ENCODE data around the gene SHOC2.
A peak's percentile ranks its signal among the peaks of the same experiment; 100 is the strongest.

Gene SHOC2
- total RNA-seq, result 68.7 to 116 (median 88.5) reads per million in 9 experiments

DNA sequence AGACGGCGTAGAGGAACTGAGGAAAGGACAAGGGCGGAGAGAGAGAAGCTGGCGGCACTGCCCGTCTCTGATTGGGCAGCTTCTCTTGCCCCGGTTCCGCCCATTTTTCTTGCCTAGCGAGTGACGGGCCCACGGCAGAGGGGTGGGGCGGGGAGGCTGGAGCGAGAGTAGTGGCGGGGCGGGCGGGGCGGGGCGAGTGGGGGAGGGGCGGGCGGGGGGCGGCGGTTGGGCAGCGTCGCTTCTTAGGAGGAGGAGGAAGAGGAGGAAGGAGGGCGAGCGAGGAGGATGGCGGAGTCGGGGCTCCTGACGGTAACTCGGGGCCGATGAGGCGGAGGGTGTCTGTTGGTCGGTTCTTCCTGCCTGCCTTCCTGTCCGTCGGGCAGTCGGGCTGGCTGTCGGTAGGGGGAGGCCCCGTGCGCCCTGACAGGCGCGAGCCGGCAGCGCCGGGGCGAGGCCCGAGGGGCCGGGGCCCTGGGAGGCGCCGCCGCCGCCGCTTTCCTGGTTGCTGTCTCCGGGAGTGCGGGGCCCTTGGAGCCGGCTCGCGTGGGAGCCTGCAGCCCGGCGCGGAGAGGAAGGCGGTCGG, at the start of gene SHOC2:
Gene SHOC2, plus strand, starts transcription at position 256 of the 583 bp plus-strand sequence. CDS start 44,755 bp downstream, outside the sequence.
- peak; percentile 51 for ATAC-seq (replicated peaks)
- Mint-ChIP-seq H3K4me3 (peak within 1 kb of the TSS; percentile 86 to 99), H3K36me3 (ENCODE audit: insufficient read depth) (peaks cover 36% of the 10 kb centered on the region), H3K27ac (peak within 1 kb of the TSS; percentile 99 to 100), H3K9me3 (no peaks in the 10 kb centered on the region), H3K27me3 (no peaks in the 10 kb centered on the region), H3K4me1 (ENCODE audit: low read depth in 2 of 2) (peaks cover 30 to 47% of the 10 kb centered on the region in 2 donors)
- peak; percentile 94 to 98 (median 96) for DNase-seq

DNA sequence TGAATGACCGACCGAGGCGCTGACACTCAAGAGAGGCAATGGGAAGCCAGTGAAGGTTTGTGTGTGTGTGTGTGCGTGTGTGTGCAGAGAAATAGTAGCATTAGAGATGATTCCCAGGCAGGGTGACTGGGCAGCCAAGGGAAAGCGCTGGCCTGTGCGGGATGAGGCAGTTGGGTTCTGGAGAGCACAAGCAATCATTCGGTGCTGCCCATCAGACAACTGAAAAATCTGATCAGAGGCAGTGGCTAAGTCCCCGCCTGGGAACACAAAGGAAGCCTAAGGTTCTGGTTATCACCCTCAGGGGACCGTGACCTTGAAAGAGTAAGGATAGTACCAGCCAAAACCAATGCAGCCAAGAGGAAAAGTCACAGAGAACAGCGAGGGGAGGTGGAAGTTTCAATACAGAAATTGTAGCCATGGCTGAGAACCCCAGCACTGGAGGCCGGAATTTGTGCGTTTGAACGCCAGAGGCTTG, 48.5 kb upstream of the SHOC2 start:
- peaks cover 57 to 63% of the 10 kb centered on the region in 2 donors for H3K4me1 Mint-ChIP-seq (ENCODE audit: low read depth in 2 of 2)
- peak overlapping the region; percentile 87 to 99 for H3K27ac Mint-ChIP-seq
- ATAC-seq (replicated peaks) (no peak), DNase-seq (no peak)
- H3K36me3 Mint-ChIP-seq (ENCODE audit: insufficient read depth), result peaks cover 56% of the 10 kb centered on the region
- no peaks in the 10 kb centered on the region for H3K27me3 Mint-ChIP-seq
- no peaks in the 10 kb centered on the region for H3K9me3 Mint-ChIP-seq
- H3K4me3 Mint-ChIP-seq, result peak overlapping the region; percentile 86 to 87

DNA sequence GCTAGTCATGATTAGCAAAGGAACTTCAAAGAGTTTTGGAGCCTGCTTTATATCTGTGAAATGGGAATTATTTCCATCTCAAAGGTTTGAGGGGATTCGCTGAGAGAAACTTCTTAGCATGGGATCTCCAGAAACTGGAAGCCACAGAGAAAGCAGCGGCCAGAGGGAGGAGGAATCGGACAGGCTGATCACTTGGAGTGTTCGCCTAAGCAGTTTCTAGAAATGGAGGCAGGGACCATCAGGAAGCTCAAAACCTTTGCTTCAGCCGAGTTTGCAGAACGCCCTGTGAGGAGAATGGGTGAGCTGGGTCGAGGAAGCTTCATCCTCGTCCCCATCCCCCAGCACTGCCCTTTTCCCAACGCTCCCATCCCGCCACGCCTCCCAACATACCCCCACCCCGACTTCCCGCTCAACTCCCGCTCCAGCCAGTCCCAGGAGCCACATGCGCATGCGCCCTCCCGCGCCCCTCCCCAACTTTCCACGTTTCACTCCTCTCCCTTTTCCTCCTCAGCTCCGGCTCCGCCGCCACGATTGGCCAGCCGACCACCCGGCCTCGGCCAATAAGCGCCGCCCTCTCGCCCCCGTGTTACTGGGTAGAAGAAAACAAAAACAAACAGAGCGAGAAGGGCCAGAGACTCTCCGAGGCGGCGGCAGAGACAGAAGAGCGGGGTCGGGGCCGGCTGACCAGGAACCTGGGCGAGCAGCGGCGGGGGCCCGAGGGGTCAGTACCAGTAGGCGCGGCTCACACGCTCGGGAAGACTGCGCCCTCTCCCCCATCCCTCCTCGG, 47.9 kb upstream of the SHOC2 start, which contains the start of gene PDCD4:
Gene PDCD4, plus strand, starts transcription at position 631 of the 787 bp plus-strand sequence. CDS start 4,100 bp downstream, outside the sequence.
- H3K4me1 Mint-ChIP-seq (ENCODE audit: low read depth in 2 of 2), result peaks cover 53 to 61% of the 10 kb centered on the region in 2 donors
- H3K27ac Mint-ChIP-seq, result peak within 1 kb of the TSS; percentile 87 to 99
- H3K4me3 Mint-ChIP-seq, result peak within 1 kb of the TSS; percentile 86 to 87
- no peaks in the 10 kb centered on the region for H3K27me3 Mint-ChIP-seq
- H3K9me3 Mint-ChIP-seq, result no peaks in the 10 kb centered on the region
- peaks cover 62% of the 10 kb centered on the region for H3K36me3 Mint-ChIP-seq (ENCODE audit: insufficient read depth)
- ATAC-seq (replicated peaks) (peak; percentile 71), DNase-seq (peak; percentile 88 to 92 (median 90))

DNA sequence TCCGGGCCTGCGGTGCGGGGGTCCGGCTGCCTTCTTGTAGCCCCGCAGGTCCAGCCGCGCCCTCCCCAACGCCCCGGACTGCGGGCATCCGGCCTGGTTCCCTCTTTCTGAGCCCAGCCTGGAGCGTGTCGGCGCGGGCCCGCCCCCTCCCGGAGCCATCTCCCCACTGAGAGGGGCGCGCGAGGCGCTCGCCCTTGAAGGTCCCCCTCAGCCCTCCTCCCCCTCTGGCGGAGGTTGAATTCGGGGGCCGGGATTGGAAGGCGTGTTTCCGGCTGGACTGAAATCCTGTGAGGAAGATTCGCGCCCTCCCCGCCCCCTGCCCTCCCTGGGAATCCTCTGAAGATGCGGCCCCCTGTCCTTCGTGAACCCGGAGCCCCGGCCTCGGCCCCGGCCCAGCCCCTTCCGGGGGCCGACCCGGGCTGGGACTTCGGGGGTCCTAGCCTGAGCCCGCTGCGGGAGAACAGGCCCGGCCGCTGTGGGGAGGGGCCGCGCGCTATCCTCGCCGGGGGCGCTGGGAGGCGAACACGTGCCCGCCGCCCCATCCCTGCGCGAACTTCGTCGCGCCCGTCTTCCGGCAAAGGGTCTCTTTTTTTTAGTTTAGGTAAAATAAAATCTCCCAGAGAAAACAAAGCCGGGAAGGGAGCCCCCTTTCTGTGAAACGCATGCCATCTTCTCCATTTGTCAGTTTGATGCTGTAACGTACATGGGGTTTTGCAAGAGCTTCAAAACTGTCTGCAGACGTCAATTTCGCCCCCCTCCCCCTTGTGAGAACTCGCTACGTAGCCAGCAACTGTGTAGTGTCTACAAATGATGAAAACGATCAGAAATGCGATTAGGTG, 47.0 kb upstream of the SHOC2 start:
- peaks cover 48 to 57% of the 10 kb centered on the region in 2 donors for H3K4me1 Mint-ChIP-seq (ENCODE audit: low read depth in 2 of 2)
- H3K27ac Mint-ChIP-seq, result peak overlapping the region; percentile 87 to 99
- peak; percentile 77 to 87 (median 83) for DNase-seq
- peaks cover 68% of the 10 kb centered on the region for H3K36me3 Mint-ChIP-seq (ENCODE audit: insufficient read depth)
- ATAC-seq (replicated peaks), result peak; percentile 70
- no peaks in the 10 kb centered on the region for H3K9me3 Mint-ChIP-seq
- H3K4me3 Mint-ChIP-seq, result peak overlapping the region; percentile 86 to 87
- no peaks in the 10 kb centered on the region for H3K27me3 Mint-ChIP-seq

DNA sequence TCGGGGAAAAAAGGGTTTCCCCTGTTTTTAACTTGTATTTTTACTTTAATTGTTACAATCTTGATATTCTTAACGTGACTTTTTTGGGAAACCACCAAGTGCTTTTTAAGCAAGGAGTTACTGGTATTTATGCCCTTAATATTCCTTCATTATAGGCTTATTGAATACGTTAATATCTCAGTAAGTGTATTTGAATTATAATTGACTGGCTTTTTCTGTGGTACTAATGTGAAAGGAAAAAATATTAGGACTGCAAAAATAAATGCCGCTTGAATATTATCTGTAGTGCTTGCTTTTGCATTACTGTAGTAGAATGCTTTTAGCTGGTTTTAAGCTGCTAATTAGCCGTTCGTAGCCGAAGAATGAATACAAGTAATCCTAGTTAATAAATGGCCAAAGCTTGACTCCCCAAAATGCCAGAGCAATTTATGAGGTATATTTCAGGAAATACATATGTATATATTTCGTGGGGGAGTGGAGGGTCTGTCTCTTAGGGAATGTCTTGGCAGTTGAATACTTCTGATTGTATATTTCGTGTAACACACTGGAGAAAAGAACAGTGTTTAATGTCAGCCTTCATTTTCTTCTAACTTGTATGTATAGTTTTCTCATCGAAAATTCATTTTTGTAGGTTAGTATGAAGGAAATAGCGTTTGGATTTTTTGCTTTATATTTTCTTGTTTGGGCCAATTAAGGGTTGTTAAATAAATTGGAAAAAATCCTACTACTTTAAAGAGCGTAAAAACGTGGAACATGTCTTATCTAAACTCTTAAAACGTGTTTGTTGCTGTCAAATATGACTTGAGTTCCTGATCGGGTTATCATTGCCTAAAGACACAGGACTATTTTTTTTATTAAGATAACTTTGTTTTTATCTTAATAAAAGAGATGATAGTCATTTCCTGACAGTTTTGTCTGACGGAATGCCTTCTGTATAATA, 46.1 kb upstream of the SHOC2 start:
- Mint-ChIP-seq H3K27ac (peak overlapping the region; percentile 87 to 99), H3K4me3 (peak overlapping the region; percentile 86 to 87), H3K9me3 (no peaks in the 10 kb centered on the region), H3K4me1 (ENCODE audit: low read depth in 2 of 2) (peaks cover 46 to 57% of the 10 kb centered on the region in 2 donors), H3K27me3 (no peaks in the 10 kb centered on the region), H3K36me3 (ENCODE audit: insufficient read depth) (peaks cover 77% of the 10 kb centered on the region)
- no peak for DNase-seq
- no peak for ATAC-seq (replicated peaks)

DNA sequence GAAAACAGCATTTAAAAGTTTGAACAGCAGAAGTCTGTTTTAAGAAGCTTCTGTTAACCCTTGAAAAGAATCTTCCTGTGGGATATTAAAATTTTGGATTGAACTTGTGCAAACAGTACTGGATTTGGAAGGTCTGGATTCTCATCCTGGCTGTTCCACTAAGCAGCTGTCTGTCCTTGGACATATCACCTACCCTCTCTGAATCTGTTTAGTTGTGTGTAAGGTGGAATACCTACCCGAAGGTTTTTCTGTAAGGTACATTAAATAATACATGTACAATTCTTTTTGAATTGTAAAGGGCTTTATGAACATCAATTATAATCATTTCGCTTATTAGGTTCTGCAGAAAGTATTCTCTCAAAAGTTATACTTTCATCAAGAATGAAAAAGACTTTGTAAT, 45.5 kb upstream of the SHOC2 start:
- DNase-seq, result no peak
- no peaks in the 10 kb centered on the region for H3K9me3 Mint-ChIP-seq
- peak overlapping the region; percentile 86 to 87 for H3K4me3 Mint-ChIP-seq
- H3K27me3 Mint-ChIP-seq, result no peaks in the 10 kb centered on the region
- peak overlapping the region; percentile 87 to 99 for H3K27ac Mint-ChIP-seq
- no peak for ATAC-seq (replicated peaks)
- H3K4me1 Mint-ChIP-seq (ENCODE audit: low read depth in 2 of 2), result peaks cover 45 to 55% of the 10 kb centered on the region in 2 donors
- peaks cover 76% of the 10 kb centered on the region for H3K36me3 Mint-ChIP-seq (ENCODE audit: insufficient read depth)

DNA sequence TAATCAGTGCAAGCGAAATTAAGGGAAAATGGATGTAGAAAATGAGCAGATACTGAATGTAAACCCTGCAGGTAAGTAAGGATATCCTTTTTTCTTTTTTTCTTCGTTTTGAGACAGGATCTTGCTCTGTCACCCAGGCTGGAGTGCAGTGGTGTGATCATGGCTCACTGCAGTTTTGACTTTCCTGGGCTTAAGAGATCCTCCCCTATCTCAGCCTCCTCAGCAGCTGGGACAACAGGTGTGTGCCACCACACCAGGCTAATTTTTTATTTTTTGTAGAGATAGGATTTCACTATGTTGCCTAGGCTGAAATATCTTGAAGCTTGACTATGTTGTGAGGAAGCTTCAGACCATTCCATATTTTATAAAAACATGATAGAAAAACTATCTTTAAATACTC, 43.4 kb upstream of the SHOC2 start:
- peaks cover 83% of the 10 kb centered on the region for H3K36me3 Mint-ChIP-seq (ENCODE audit: insufficient read depth)
- peak overlapping the region; percentile 76 to 79 for H3K27ac Mint-ChIP-seq
- ATAC-seq (replicated peaks), result no peak
- H3K4me3 Mint-ChIP-seq, result peak overlapping the region; percentile 64 to 87
- H3K4me1 Mint-ChIP-seq (ENCODE audit: low read depth in 2 of 2), result peaks cover 35 to 50% of the 10 kb centered on the region in 2 donors
- no peak for DNase-seq
- no peaks in the 10 kb centered on the region for H3K27me3 Mint-ChIP-seq
- H3K9me3 Mint-ChIP-seq, result no peaks in the 10 kb centered on the region

DNA sequence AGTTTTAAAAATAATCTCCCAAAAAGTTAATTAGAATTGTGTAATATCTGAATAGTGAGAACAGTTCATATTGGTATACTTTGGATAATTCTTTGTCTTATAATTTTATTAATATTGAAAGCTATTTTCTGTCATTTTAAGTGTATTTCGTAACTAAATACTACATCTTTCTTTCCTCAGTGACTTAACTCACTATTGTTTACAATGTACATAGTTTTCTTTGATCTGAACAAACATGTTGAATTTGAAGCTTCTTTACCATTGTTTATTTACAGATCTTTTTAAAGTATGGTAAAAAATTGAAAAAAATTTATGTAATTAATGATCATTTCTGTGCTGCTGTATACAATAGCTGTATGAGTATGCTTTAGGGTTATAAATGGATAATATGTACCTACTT, 42.6 kb upstream of the SHOC2 start:
- Mint-ChIP-seq H3K9me3 (no peaks in the 10 kb centered on the region), H3K27me3 (no peaks in the 10 kb centered on the region), H3K36me3 (ENCODE audit: insufficient read depth) (peaks cover 83% of the 10 kb centered on the region), H3K27ac (no peak overlapping the region), H3K4me1 (ENCODE audit: low read depth in 2 of 2) (peaks cover 35 to 52% of the 10 kb centered on the region in 2 donors), H3K4me3 (peak overlapping the region in 1 of 2 donors; percentile 34)
- ATAC-seq (replicated peaks) (no peak), DNase-seq (no peak)

DNA sequence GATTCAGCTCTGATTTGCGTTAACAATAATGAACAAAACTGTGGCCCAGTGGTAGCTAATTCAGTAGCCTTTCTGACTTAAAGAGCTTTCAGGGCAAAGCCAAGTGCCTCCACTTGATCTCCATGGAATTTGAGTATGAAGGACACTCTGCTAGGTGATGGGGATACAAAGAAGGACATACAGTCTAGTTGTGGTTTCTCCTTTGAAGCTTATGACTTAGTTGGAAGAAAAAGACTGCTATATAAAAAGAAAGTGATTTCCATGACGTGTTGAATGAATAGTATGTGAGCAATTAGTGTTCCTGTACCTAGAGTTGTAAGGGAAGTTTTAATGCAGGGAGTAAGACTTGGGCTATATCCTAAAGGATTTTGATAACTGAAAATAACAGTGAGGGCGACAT, 39.4 kb upstream of the SHOC2 start:
- Mint-ChIP-seq H3K27ac (peak overlapping the region; percentile 46 to 56), H3K9me3 (no peaks in the 10 kb centered on the region), H3K4me3 (peak overlapping the region in 1 of 2 donors; percentile 34), H3K36me3 (ENCODE audit: insufficient read depth) (peaks cover 85% of the 10 kb centered on the region), H3K27me3 (no peaks in the 10 kb centered on the region), H3K4me1 (ENCODE audit: low read depth in 2 of 2) (peaks cover 49 to 72% of the 10 kb centered on the region in 2 donors)
- no peak for DNase-seq
- ATAC-seq (replicated peaks), result no peak

DNA sequence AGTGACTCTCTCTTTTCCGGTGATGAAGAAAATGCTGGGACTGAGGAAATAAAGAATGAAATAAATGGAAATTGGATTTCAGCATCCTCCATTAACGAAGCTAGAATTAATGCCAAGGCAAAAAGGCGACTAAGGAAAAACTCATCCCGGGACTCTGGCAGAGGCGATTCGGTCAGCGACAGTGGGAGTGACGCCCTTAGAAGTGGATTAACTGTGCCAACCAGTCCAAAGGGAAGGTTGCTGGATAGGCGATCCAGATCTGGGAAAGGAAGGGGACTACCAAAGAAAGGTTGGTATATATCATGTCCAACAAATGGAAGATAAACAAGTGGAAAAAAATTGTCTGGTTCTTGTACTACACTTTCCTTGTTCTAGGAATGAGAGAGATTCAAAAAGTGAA, 38.2 kb upstream of the SHOC2 start:
- Mint-ChIP-seq H3K27me3 (no peaks in the 10 kb centered on the region), H3K9me3 (no peaks in the 10 kb centered on the region), H3K4me1 (ENCODE audit: low read depth in 2 of 2) (peaks cover 45 to 69% of the 10 kb centered on the region in 2 donors), H3K36me3 (ENCODE audit: insufficient read depth) (peaks cover 86% of the 10 kb centered on the region), H3K27ac (peak overlapping the region; percentile 46 to 57), H3K4me3 (peak overlapping the region; percentile 67 to 68)
- DNase-seq (no peak), ATAC-seq (replicated peaks) (no peak)

DNA sequence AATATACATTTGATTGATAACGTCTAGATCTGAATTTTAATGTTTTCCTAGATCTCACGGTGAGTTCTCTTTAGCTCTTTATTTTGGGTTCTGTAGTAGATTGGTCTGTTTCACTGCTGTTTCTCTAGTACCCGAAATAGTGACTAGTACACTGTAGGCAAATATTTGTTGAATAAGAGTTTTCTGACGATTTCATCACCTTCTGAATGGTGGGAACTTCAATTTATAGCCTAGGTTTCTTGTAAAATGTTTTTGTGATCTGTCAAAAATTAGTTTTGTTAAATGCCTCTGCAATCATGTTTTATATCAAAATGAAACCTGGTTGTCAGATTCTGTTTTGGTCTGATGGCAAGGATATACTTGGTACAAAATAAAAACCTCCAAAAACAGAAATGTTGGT, 37.5 kb upstream of the SHOC2 start:
- DNase-seq (no peak), ATAC-seq (replicated peaks) (no peak)
- H3K27ac Mint-ChIP-seq, result peak overlapping the region; percentile 51 to 57
- no peaks in the 10 kb centered on the region for H3K27me3 Mint-ChIP-seq
- peaks cover 86% of the 10 kb centered on the region for H3K36me3 Mint-ChIP-seq (ENCODE audit: insufficient read depth)
- H3K9me3 Mint-ChIP-seq, result no peaks in the 10 kb centered on the region
- peaks cover 46 to 71% of the 10 kb centered on the region in 2 donors for H3K4me1 Mint-ChIP-seq (ENCODE audit: low read depth in 2 of 2)
- peak overlapping the region; percentile 59 to 67 for H3K4me3 Mint-ChIP-seq

DNA sequence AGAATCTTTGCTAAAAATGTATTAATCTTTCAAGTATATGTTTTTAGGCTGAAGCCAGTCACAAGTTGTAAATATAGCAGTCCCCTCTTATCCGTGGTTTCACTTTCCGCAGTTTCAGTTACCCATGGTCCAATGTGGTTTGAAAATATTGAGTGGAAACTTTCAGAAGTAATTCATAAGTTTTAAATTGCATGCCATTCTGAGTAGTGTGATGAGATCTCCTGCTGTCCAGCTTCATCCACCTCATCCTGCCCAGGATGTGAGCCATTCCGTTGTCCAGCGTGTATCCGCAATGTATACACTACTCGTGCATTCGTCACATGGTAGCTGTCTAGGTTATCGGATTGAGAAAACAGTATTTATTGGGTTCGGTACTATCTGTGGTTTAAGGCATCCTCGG, 35.5 kb upstream of the SHOC2 start:
- Mint-ChIP-seq H3K9me3 (no peaks in the 10 kb centered on the region), H3K27me3 (no peaks in the 10 kb centered on the region), H3K4me3 (peak overlapping the region; percentile 78 to 83), H3K4me1 (ENCODE audit: low read depth in 2 of 2) (peaks cover 38 to 59% of the 10 kb centered on the region in 2 donors), H3K27ac (peak overlapping the region; percentile 83 to 87), H3K36me3 (ENCODE audit: insufficient read depth) (peaks cover 90% of the 10 kb centered on the region)
- DNase-seq (no peak), ATAC-seq (replicated peaks) (peak; percentile 31)
